Neural progenitor cell (in vitro differentiated cells): ENCODE measurements around the gene ANGPTL2. TPM values are rescaled to one million over a fixed set of nuclear protein-coding genes. Genes with fewer than 3 reads are reported as not detected.

Source experiments
- DNase-seq: peaks from one replicate; pipeline ENCODE4 v3.0.0-alpha.2; 2016; ENCODE audit warnings: low spot score
- H2AFZ ChIP-seq: fragments of 200-600 bp; sonication (generic); replicated peaks from 2 replicates; pipeline ENCODE4 v1.6.1; 2016; ENCODE audit warnings: antibody characterized with exemption
- H3F3A ChIP-seq: fragments of 200-600 bp; sonication (generic); 2 replicates; pipeline ENCODE4 v1.6.1; 2016; ENCODE audit warnings: antibody characterized with exemption, low read depth
- H3K27ac ChIP-seq: fragments of 200-600 bp; sonication (generic); 2 replicates; pipeline ENCODE4 v1.5.1; 2016; ENCODE audit warnings: mild to moderate bottlenecking
- H3K27me3 ChIP-seq: fragments of 200-600 bp; sonication (generic); 2 replicates; pipeline ENCODE4 v1.6.1; 2016; ENCODE audit warnings: mild to moderate bottlenecking, moderate library complexity
- H3K36me3 ChIP-seq: fragments of 200-600 bp; sonication (generic); 2 replicates; pipeline ENCODE4 v1.5.1; 2016
- H3K4me1 ChIP-seq: fragments of 200-600 bp; sonication (generic); 2 replicates; pipeline ENCODE4 v1.6.1; 2016; ENCODE audit warnings: mixed run types
- H3K4me2 ChIP-seq: fragments of 200-600 bp; sonication (generic); 2 replicates; pipeline ENCODE4 v1.6.1; 2016
- H3K4me3 ChIP-seq: fragments of 200-600 bp; sonication (generic); 2 replicates; pipeline ENCODE4 v1.5.1; 2016
- H3K79me2 ChIP-seq: fragments of 200-600 bp; sonication (generic); 2 replicates; pipeline ENCODE4 v1.6.1; 2016; ENCODE audit warnings: low read depth
- H3K9ac ChIP-seq: fragments of 200-600 bp; sonication (generic); 2 replicates; pipeline ENCODE4 v1.6.1; 2016
- H3K9me3 ChIP-seq: fragments of 200-600 bp; sonication (generic); 2 replicates; pipeline ENCODE4 v1.5.1; 2016; ENCODE audit warnings: low read depth
- H4K20me1 ChIP-seq: fragments of 200-600 bp; sonication (generic); 2 replicates; pipeline ENCODE4 v1.6.1; 2016; ENCODE audit warnings: low read depth
- H3K27ac Mint-ChIP-seq: 3 replicates; pipeline ENCODE4 v1.8.0; 2021; ENCODE audit warnings: mixed read lengths
- H3K27me3 Mint-ChIP-seq: 2 replicates; pipeline ENCODE4 v1.8.0; 2022; ENCODE audit warnings: low read depth, mild to moderate bottlenecking, inconsistent platforms, moderate library complexity, mixed read lengths; ENCODE audit not compliant: insufficient read depth
- H3K36me3 Mint-ChIP-seq: 3 replicates; pipeline ENCODE4 v1.8.0; 2021; ENCODE audit warnings: mixed read lengths
- H3K4me1 Mint-ChIP-seq: 3 replicates; pipeline ENCODE4 v1.8.0; 2021; ENCODE audit warnings: mixed read lengths
- H3K4me3 Mint-ChIP-seq: 3 replicates; pipeline ENCODE4 v1.8.0; 2021; ENCODE audit warnings: mild to moderate bottlenecking, moderate library complexity, mixed read lengths
- H3K9me3 Mint-ChIP-seq: 3 replicates; pipeline ENCODE4 v1.8.0; 2020; ENCODE audit warnings: mixed read lengths
- EZH2 ChIP-seq: fragments of 200-600 bp; sonication (generic); IDR thresholded peaks from 2 replicates; pipeline ENCODE4 v1.6.1; 2017; ENCODE audit warnings: antibody characterized with exemption, mild to moderate bottlenecking, moderate library complexity
- EZH2phosphoT487 ChIP-seq: fragments of 200-600 bp; sonication (generic); IDR thresholded peaks from 2 replicates; pipeline ENCODE4 v1.6.1; 2017; ENCODE audit warnings: antibody characterized with exemption
- total RNA-seq: library from RNA; depleted of rRNA; stranded (reverse); fragments of >200 nt; gene quantifications from 2 replicates; pipeline ENCODE4 v1.2.3, GENCODE V29; 2015; ENCODE audit warnings: low replicate concordance
- TF ChIP-seq, protein P1 (sequence below): fragments of 200-600 bp; sonication (generic); IDR thresholded peaks from 2 replicates; pipeline ENCODE4 v1.5.1; 2017; ENCODE audit warnings: antibody characterized with exemption, mild to moderate bottlenecking

The ANGPTL2 gene
- total RNA-seq, 1 donor from 2014 or later: 7.6 TPM

DNA sequence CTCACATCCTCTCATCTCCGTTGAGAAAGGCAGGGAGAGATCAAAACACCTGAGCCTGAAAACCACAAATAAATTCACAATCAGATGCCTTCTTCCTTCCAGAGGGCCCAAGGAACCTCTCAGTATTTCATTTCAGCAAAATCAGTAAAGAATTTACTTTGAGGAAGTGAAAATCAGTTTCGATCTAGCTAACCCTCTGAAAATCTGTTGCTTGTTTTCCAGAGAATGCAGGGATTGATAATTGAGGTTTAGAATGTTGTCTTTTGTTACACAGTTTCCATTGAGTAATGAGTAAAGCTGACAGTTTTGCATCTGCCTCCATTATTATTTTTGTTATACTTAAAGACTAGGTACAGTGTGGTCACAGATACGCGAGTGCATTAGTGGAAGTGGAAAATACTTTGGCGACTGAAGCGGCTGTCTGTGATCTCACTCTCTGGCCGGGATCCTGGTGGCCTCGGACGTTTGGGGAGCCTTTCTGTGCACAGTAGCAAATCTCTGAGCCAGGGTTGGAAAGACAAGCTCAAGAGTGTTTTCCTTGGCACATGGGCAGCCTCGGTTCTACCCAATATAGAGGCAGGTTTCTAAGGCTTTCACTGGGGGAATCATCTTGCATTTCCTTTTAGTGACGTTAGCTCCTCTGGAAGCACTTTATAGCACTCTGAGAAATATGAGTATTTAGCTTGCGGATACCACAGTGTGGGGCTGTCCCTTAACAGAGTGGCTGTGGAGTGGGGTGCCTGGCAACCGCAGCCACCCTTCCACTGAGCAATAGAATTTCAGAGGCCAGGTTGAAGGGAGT, 32.2 kb upstream of the ANGPTL2 start:
- no peaks in the 10 kb centered on the region for H3K36me3 Mint-ChIP-seq
- no peaks in the 10 kb centered on the region for H3K27me3 ChIP-seq
- peaks cover 14% of the 10 kb centered on the region for H3K4me1 ChIP-seq
- H3K27ac Mint-ChIP-seq: no peak overlapping the region
- H3K9ac ChIP-seq: no peak overlapping the region
- H3K4me3 ChIP-seq: no peak overlapping the region
- H4K20me1 ChIP-seq: no peaks in the 10 kb centered on the region
- TF ChIP-seq EZH2phosphoT487 (no peak), EZH2 (no peak)
- TF ChIP-seq, protein P1, sequence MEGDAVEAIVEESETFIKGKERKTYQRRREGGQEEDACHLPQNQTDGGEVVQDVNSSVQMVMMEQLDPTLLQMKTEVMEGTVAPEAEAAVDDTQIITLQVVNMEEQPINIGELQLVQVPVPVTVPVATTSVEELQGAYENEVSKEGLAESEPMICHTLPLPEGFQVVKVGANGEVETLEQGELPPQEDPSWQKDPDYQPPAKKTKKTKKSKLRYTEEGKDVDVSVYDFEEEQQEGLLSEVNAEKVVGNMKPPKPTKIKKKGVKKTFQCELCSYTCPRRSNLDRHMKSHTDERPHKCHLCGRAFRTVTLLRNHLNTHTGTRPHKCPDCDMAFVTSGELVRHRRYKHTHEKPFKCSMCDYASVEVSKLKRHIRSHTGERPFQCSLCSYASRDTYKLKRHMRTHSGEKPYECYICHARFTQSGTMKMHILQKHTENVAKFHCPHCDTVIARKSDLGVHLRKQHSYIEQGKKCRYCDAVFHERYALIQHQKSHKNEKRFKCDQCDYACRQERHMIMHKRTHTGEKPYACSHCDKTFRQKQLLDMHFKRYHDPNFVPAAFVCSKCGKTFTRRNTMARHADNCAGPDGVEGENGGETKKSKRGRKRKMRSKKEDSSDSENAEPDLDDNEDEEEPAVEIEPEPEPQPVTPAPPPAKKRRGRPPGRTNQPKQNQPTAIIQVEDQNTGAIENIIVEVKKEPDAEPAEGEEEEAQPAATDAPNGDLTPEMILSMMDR: no peak
- H3K27ac ChIP-seq: no peak overlapping the region
- H2AFZ ChIP-seq: no peak overlapping the region
- no peak for DNase-seq
- no peak overlapping the region for H3K4me3 Mint-ChIP-seq
- H3K36me3 ChIP-seq: no peaks in the 10 kb centered on the region
- no peak overlapping the region for H3K4me2 ChIP-seq
- H3K9me3 Mint-ChIP-seq: no peaks in the 10 kb centered on the region
- no peaks in the 10 kb centered on the region for H3K79me2 ChIP-seq
- peaks cover 11% of the 10 kb centered on the region for H3K4me1 Mint-ChIP-seq
- H3F3A ChIP-seq: peaks cover 17% of the 10 kb centered on the region
- H3K9me3 ChIP-seq: no peaks in the 10 kb centered on the region
- H3K27me3 Mint-ChIP-seq: peaks cover 4% of the 10 kb centered on the region

DNA sequence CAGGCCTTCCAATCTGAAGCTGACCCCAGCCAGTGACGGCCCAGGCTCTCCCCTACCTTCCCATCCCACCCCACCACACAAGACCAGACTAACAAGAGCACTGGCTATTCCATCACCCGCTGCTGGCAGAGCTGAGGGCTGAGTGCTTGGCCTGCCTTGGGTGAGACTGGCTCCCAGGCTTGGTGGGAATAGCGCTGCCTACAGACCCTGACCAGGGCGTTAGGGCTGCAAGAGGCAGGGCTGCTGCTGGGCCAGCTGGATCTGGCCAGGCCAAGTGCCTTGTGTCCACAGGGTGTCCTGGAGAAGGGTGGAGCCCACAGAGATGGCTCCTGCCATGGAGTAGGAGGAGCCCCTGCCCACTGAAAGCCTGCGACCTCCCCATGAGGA, 31.6 kb upstream of the ANGPTL2 start:
- no peak overlapping the region for H3K4me3 ChIP-seq
- DNase-seq: no peak
- no peak overlapping the region for H3K4me2 ChIP-seq
- peaks cover 10% of the 10 kb centered on the region for H3K4me1 ChIP-seq
- no peaks in the 10 kb centered on the region for H3K79me2 ChIP-seq
- H2AFZ ChIP-seq: no peak overlapping the region
- no peaks in the 10 kb centered on the region for H3K9me3 ChIP-seq
- H3K27ac ChIP-seq: no peak overlapping the region
- Mint-ChIP-seq H3K4me3 (no peak overlapping the region), H3K4me1 (peaks cover 5% of the 10 kb centered on the region), H3K27ac (no peak overlapping the region), H3K36me3 (no peaks in the 10 kb centered on the region), H3K27me3 (peaks cover 6% of the 10 kb centered on the region), H3K9me3 (no peaks in the 10 kb centered on the region)
- no peaks in the 10 kb centered on the region for H3K27me3 ChIP-seq
- H3K36me3 ChIP-seq: no peaks in the 10 kb centered on the region
- H3F3A ChIP-seq: peaks cover 11% of the 10 kb centered on the region
- TF ChIP-seq EZH2: no peak
- TF ChIP-seq EZH2phosphoT487: no peak
- TF ChIP-seq, protein P1: no peak
- H3K9ac ChIP-seq: no peak overlapping the region
- H4K20me1 ChIP-seq: no peaks in the 10 kb centered on the region

DNA sequence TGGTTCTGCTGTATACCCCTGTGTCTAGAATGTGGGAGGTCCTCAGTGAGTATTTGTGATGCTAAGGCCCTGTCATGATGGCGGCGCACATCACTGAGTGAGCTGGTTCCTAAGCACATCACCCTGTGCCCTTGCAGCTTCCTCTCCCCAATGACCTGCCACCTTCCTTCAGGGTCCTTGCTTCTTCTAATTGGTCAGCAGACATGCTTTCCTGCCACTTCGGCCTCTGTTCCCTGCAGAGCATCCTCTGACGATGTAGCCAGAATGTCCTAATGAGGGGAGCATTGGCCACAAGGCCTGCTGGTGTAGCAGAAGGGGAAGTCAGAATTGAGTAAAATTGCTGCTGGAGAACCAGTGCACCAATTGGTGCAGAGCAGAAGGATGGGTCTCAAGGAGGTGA, 31.1 kb upstream of the ANGPTL2 start:
- no peak for TF ChIP-seq EZH2
- TF ChIP-seq, protein P1: no peak
- TF ChIP-seq EZH2phosphoT487: no peak
- Histone ChIP-seq H3K27me3 (no peaks in the 10 kb centered on the region), H3K4me3 (no peak overlapping the region), H3K4me1 (peaks cover 5% of the 10 kb centered on the region), H3K36me3 (no peaks in the 10 kb centered on the region), H3K9me3 (no peaks in the 10 kb centered on the region), H3K4me2 (no peak overlapping the region), H3K79me2 (no peaks in the 10 kb centered on the region), H3K9ac (no peak overlapping the region), H3K27ac (no peak overlapping the region), H2AFZ (no peak overlapping the region), H3F3A (peaks cover 6% of the 10 kb centered on the region), H4K20me1 (no peaks in the 10 kb centered on the region)
- H3K4me1 Mint-ChIP-seq: peaks cover 2% of the 10 kb centered on the region
- DNase-seq: no peak
- no peaks in the 10 kb centered on the region for H3K36me3 Mint-ChIP-seq
- H3K27ac Mint-ChIP-seq: no peak overlapping the region
- no peaks in the 10 kb centered on the region for H3K9me3 Mint-ChIP-seq
- peaks cover 6% of the 10 kb centered on the region for H3K27me3 Mint-ChIP-seq
- H3K4me3 Mint-ChIP-seq: no peak overlapping the region
